NCI-H446 treated with DMSO at 0.1 percent for 48 hours (cell line): Measurements from ENCODE around the gene COL5A1.

Experiments
- DNase-seq: peaks from one replicate; lab custom pipeline; 2025; lab: John Stamatoyannopoulos, UW

COL5A1 gene

DNA sequence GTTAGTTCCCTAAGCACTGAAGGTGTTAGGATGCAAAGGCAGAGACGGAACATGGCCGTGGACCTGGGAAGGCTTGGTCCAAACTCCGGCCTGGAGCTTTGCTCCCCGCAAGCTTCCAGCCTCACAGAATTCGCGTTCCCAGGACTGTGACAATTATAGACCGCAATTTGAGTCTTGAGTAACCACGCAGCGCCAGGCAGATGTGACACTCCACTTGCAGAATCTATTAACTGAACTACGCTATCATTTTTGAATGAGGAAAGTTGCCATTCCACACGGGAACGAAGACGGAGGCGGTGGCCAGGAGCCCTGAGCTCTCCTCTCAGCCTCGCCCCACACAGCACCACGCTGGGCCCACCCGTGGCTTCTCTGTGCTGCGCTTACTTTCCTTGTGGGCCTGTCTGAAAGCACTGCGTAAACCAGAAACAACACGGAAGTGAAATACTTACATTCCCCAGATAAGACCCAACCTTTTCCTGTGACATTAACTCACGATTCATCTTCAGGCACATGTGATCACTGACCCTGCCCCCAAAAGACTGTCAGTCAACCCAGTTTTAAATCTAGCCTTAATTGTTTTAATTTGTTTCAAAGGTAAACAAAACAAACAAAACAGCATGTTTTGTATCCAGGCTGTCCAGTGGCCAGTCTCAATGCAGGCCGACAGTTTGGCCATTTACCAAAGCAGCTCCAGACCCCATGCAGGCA, 16.1 kb upstream of the COL5A1 start:
- DNase-seq = no peak

DNA sequence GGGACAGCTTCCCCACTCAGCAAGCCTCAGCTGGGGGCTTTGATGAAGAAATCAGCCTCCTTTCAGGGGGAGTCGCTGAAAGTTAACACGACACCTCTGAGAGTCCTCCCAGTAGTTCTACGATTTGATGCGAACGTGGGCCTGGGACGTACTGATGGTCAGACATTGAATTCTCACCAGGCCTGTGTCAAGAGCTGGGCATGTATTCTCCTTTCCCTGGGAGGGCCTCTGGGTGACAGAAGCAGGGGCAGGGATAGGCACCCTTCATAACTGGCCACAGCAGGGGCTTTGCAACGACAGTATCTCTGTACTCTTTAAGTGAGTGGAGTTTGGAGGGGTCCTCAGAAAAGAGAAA, 15.6 kb upstream of the COL5A1 start:
- DNase-seq = no peak

DNA sequence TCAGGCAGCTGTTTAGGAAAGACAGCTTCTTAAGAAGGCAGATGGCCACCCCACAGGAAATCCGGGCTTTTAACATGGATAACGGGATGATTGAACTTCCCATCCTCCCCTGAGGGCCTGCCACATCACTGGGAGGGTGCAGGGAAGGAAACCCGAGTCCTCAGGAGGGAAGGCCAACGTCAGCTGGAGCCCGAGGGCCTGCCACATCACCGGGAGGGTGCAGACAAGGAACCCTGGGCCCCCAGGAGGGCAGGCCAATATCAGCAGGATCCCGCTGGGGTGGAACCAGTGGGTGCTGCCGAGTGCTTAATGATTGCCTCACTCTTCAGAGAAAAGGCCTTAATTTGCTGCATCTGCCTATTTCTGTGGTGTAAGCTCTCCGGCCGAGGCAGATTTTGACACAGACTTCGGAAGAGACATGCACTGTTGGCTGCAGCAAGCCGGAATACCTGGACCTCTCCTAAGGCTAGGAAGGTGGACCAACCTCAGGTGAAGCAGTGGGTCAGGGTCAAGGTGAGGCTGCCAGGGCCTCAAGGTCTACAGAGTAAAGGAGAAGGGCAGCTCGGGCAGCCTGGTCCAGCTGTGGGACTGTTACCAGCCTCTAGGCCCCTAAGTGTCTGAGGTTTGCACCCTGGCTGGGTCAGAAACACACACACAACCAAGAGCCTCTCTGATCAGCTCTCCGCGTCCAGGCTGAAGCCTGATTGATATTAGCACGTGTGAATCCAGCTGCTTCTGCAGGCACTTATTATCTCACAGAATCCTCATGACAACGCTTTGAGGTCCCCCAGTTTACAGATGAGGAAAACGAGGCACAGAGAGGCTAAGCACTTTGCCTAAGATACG, 14.8 kb upstream of the COL5A1 start:
- DNase-seq = no peak

DNA sequence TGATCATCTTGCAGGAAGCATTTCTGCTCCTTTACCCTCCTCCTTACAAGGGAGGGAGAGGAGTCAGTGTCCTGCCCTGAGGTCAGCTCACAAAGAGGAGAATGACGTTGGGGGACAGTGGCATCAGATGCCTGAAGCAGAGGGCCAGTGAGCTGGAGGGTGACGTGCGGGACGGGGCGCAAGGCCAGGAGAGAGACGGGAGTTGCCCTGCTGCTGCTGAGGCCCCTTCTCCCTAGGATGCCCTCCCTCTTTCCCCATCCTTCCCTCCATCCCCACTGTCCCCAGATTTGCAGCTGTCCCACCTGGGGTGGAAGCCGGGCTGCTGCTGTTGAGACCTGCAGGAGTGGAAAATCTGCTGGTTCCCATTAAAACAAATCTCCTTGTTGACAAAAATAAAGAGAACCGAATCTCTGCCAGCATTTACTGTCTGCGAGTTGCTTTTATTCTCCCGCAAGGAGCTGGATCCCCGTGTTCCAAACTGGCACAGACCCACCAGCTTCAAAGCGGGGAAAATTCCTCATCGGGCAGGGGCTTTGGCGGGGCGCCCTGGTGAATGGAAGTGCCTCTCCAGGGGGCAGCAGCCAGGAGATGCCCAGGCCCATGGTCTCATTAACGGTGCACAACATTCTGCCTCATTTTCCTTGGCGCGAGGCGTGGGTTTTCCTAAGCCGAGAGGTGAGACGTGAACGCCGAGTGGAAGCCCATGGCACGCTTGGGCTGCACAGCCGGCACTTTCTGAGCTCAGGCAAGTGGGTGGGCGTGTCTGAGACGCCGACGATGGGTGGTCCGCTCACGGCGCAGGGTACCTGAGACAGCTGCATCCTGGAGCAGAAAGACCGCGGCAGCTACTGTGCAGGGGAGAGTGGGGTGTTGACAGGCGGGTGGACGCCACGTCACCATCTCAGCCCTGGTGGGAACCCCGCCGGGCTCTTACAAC, 13.9 kb upstream of the COL5A1 start:
- no peak for DNase-seq

DNA sequence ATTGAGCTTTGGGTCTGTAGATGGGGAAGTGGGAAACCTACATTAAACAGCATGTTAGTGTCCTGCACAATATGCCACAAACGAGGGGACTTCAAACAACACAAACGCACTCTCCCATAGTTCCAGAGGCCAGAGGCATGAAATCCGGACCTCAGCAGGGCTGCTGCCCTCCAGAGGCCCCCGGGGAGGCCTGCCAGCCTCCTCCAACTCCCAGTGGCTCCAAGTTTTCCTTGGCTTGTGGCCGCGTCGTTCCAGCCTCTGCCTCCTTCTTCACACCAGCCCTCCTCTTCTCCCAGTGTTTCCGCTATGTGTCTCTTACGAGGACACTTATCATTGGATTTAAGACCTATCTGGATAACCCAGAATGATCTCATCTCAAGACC, 13.3 kb upstream of the COL5A1 start:
- DNase-seq = no peak

DNA sequence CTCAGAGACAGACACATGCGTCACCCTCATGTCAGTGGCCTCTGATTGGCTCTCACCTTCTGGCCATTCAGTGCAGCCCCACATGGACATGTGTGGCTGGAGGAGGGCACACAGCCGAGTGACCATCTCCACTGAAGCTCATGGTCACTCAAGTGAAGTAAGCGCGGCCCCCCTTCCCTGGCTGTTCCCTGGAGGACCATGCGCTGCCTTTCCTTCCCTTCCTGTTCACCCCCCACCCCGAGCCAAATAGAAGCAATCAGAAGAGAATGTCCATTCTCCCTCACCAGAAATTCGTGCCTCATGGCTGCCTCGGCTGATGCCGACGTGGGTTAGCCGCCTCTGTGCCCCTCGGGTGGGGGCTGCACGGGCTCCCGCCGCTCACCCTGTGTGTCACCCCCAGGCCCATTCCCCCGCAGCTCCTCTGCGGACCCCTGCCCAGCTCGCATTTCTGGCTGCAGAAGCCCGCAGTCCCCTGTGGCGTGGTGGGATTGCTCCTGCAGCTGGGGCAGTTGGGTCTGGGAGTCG, 12.5 kb upstream of the COL5A1 start:
- DNase-seq = no peak

DNA sequence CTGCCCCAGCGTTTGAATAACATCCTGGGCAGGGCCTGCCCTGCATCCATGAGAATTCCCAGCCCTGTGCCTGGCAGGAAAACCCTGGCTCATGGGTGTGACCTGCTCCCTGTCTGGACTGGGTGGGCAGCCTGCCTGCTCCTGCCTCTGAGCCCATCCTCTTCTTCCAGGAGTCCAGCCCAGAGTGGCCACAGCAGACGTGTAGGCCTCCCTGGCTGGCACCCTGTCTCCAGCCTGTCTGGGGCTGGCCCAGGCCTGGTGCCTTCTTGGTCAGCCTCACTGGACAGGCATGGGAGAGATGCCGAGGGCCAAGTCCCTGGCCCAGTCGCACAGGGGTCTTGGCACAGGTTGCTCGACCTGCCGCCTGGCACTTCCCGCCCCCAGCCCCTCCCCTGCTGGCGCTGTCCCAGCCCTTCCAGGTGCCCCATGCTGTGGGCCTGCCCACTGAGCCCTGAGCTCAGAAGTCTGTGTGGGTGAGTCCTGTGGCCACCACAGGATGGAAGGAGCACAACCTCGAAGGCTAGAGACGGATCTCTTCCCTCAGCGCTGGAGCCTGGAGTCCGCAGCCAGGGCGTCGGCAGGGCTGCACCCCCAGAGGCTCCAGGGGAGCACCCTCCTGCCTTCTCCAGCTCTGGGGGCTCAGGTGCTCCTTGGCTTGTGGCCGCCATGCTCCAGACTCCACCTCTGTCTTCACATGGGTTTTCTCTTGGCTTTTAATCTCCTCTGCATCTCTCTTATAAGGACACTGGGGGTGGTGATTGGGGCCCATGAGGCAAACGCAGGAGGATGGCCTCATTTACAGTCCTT, 11.8 kb upstream of the COL5A1 start:
- DNase-seq = no peak

DNA sequence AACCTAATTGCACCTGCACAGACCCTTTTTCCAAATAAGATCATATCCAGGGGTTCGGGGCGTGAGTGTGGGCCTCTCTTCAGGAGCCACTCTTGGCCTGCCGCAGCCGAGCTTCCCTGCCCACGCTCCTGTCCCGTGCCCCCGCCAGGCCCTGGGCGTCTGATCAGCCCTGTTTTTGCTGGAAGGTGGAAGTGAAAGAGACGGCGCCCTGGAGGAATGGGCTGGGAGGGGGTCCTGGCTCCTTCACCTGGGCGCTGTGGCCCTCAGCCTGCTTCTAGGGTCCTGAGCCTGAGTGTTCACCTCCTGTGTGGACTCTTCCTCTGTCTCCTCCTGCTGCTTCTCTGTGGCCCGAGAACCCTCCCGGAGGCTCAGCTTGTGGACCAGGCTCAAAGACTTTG, 11.2 kb upstream of the COL5A1 start:
- DNase-seq = no peak

DNA sequence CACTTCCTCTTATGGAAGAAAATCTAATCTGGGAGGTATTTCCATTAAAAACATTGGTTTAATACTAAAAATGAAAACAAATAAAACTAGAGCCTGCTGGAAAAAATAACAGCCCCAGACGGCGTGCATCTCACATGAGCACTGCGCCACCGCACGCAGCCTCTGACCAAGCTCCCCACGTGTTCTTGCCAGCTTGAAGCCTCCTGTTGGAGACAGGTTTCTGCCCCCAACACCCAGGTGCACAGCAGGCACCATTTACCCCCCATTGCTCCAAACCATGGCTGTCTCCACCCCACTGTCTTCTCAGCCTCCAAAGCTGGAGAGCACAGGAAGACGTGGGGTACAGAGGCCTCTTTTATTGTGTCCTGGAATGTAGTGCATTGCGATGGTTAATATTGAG, 10.7 kb upstream of the COL5A1 start:
- DNase-seq = no peak

DNA sequence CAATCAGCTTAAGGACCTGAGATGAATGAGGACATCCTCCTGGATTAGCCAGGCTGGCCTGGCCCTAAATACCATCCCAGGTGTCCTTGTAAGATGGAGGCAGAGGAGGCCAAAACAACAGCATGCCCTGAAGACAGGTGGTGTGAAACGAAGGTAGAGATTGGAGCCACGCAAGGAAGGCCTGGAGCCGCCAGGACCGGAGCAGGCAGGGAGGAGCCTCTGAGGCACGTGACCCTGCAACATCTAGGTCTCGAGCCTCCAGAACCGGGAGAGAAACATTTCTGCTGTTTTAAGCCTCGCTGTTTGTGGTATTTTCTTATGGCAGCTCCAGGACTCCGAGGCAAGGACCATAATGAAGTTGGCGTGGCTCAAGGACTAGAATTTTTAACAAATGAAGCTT, 9.7 kb upstream of the COL5A1 start:
- no peak for DNase-seq

DNA sequence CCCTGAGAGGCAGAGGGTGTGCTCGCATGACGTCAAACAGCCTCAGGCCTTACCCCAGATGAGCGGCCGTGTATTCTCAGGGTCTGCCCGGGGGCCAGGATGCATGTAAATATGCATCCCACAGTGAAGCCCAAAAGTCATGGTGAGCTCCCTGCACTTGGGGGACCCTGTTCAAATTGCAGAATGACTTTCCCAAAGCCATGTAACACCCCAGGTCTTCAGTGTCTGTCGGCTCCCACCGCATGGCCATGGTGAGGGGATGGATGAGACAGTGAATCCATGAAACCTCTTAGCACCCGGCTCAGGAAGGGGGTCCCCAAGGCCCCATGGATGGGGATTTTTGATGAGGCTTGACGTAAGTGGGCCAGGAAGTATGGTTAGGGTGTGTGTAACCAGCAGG, 9.3 kb upstream of the COL5A1 start:
- DNase-seq = no peak

DNA sequence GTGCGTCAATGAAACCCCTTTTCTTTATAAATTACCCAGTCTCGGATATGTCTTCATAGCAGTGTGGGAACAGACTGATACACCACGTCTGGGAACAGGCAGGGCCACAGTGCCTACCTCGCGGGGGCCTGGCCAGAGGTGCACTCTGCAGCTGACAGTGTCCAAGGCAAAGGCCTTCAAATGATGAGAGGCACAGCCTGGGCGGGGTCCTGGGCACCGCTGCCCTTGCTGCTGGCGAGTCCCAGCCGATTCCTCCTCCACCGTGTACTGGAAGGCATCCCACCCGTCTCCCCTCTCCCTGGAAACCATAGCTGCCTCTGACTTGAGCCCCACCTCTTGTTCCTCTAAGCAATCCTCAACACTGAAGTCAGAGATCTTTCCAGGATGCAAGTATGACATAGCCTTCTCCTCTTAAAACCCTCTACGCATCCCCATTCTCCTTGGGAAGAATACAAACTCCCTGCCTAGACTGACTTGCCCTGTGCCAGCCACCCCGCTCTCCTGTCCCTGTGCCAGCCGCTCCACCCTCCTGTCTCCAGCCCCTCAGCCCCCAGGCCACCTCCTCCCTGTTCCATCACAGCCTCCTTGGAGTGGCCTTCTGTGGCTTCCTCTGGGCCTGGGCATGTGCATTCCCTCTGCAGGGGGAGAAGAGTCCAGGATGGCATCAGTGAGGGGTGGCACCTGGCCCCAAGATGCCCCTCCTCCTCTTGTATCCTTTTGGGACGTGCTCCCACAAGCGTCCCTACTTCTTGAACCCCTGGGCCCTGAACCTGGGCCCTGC, 8.1 kb upstream of the COL5A1 start:
- DNase-seq = no peak

DNA sequence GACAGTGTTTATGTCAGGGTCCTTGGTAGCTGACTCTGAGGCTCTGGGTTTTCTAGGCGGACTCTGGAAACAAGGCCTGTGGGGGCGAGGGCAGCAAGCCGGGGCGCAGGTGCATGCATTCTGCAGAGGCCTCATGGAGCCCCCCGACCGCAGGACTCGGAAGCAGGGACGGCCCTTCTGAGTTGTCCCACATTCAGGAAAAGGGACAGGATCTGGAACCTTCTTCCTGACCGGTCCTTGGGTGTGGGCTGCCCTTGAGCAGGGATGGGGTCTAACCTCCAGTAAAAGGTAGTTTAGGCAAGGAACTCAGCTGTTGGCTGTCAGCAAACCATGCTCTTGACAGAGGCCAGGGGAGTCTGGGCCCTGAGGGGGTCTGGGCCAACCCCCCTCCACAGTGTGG, 7.4 kb upstream of the COL5A1 start:
- no peak for DNase-seq

DNA sequence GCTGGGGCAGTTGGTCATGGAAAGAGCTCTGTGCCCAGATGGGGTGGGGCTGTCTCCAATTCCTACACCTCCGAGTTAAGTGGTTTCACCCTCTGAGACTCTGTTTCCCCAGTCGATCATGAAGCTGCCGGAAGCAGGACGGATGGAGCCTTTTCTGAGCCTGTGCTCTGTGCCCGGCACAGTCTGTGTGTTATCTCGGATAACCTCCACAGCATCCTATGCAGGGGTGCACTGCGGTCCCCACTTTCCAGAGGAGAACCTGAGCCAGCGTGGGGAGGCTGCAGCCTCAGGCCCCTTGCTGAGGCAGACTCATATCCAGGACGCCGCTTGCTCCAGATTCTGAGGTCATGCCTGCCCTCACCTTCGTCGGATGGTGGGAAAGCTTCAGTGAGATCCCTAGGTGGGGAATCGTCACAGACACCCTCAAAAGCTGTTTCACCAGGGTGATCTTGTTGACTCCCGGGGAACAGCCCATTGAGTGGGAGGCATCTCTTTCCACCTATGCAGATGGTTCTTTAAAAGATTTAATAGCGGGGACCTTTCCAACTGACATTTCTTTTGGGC, 6.9 kb upstream of the COL5A1 start:
- DNase-seq = no peak

DNA sequence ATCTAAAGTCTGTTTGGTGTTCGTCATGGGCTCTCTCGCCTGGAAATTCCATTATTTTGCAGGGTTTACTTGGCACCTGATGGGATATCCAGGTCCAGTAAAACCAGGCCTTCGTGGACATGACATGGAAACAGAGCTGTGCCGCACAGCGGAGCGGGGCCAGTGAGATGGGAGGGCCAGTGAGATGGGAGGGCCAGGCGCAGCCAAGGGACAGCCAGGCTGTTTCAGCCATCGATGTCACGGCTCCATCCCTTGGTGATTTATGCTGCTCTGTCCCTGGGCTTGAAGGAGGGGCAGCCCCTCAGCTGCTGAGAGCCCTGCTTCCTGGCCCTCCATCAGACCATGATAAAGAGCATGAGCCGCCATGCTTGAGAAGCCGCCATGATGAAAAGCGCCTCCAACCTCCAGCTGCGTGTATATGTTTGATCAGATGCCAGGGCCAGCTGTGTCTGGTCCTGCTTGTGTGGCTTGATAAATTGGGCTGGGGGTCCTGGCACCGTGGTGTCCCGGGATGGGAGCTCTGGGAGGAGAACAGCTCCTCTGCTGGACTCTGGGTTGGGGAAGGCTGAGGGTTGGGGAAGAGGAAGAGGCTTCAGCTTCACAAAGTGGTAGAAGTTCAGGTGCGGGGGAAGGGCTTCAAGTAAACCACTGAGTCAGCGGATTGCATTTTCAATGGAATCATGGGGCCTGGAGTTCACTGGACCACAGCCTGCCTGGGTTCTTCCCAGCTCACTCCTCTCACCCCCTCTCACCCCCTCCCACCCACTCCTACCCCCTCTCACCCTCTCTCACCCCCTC, 6.1 kb upstream of the COL5A1 start:
- no peak for DNase-seq

DNA sequence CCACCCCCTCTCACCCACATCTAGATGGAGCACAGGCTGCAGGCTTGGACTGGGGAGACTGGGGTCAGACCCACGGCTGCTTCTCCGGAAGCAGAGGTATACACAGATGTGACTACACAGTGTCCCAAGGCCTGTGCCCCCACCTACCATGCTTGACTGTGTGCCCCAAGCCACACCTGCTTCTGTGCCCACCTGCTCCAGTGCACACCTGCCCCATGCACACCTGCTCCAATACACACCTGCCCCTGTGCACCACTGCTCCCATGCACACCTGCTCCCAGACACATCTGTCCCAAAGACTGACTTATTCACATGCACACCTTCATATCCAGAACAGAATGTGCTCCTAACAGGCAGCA, 5.5 kb upstream of the COL5A1 start:
- DNase-seq = no peak

DNA sequence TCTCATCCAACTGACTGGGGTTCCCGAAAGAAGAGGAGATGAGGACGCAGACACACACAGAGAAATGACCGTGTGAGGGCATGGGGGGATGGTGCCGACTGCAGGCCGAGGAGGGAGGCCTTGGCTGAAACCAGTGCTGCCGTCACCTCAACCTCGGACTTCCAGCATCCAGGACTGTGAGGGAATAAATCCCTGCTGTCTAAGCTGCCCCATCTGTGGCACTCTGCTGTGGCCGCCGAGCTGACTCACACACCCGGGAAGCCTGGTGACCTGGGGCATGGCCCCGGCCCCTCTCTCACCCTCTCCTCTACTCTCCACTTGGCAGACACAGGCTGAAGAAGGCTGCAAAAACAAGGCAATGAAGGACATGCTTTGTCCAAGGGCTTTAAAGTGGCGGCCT, 4.4 kb upstream of the COL5A1 start:
- DNase-seq = no peak

DNA sequence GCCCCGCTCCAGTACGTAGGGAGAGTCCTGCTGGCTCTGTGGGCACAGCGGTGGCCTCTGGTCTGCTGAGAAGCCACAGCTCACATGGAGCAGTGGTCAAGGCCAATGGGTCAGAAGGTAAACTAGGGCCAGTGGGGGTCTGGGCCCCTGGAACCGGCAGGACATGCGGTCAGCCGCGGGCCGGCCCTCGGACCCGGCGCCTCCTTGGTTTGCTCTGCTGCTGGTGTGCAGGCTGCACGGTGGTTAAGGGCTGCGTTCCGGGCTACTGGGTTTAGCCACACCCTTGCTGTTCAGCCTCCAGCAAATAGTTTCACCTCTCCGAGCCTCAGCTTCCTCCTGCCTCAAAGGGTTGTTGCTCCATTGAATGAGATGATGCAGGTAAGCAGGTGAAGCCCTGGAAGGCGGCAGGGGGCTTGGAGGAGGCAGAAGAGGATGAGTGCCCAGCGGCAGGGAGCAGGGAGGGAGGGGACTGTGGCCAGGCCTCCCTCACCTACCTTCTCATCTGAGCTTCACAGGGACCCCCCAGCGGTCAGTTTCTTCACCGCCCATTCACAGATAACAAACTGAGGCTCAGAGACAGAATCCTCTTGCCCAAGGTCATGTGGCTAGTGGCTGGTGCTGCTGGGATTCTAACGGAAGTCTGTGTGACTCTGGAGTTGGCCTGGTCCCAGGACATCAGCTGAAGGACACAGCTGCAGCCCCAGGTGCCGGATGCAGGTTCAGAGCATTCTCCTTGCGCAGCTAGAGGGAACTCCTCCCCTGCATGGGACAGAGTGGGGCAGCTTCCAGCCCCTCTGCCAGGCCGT, 3.7 kb upstream of the COL5A1 start:
- no peak for DNase-seq
